Stimulated activated naive CD4-positive, alpha-beta T cell (primary cell): Measurements from ENCODE around the gene C6orf136.

Experiments used
- DNase-seq, 6 experiments: peaks; one replicate each; lab custom pipeline; 2025; lab: John Stamatoyannopoulos, UW

C6orf136 gene

GRCh38 chr6:30646450-30647241 lies at the start of gene C6orf136:
Gene C6orf136, plus strand, starts transcription at chr6:30647133. Its CDS starts 99 bp downstream, at chr6:30647232.
- peak; percentile 88 to 94 (median 93) for DNase-seq

- DNase-seq: peak; percentile 47 to 85 (median 65)
Measured at GRCh38 chr6:30597315-30598144, 49.4 kb upstream of the C6orf136 start.

- DNase-seq: no peak
Measured at GRCh38 chr6:30598912-30599624, 47.9 kb upstream of the C6orf136 start.

- no peak for DNase-seq
Measured at GRCh38 chr6:30599625-30600324, 47.2 kb upstream of the C6orf136 start.

- DNase-seq: no peak
Measured at GRCh38 chr6:30600451-30600961, 46.4 kb upstream of the C6orf136 start.

- no peak for DNase-seq
Measured at GRCh38 chr6:30601436-30601814, 45.5 kb upstream of the C6orf136 start.

GRCh38 chr6:30601815-30602641 lies 44.9 kb upstream of the C6orf136 start:
- no peak for DNase-seq

GRCh38 chr6:30603961-30604360 lies 43.0 kb upstream of the C6orf136 start:
- DNase-seq: no peak

GRCh38 chr6:30610065-30610464 lies 36.9 kb upstream of the C6orf136 start:
- no peak for DNase-seq

- no peak for DNase-seq
Measured at GRCh38 chr6:30611150-30611855, 35.6 kb upstream of the C6orf136 start.

- DNase-seq: no peak
Measured at GRCh38 chr6:30611856-30612194, 35.1 kb upstream of the C6orf136 start.

GRCh38 chr6:30612213-30612612 lies 34.7 kb upstream of the C6orf136 start:
- DNase-seq: no peak

- DNase-seq: no peak
Measured at GRCh38 chr6:30612687-30613248, 34.2 kb upstream of the C6orf136 start.

GRCh38 chr6:30613251-30614043 lies 33.5 kb upstream of the C6orf136 start:
- no peak for DNase-seq

- DNase-seq: no peak
Measured at GRCh38 chr6:30614044-30614842, 32.7 kb upstream of the C6orf136 start.

- DNase-seq: peak; percentile 56 to 93 (median 88)
Measured at GRCh38 chr6:30614843-30615218, 32.1 kb upstream of the C6orf136 start.

GRCh38 chr6:30615219-30615957 lies 31.5 kb upstream of the C6orf136 start:
- peak in 3 of 6 experiments; percentile 23 to 41 (median 27) for DNase-seq
